MM.1S (cell line): Measurements from ENCODE around the gene DNAJB6.

Experiments used
- DNase-seq: peaks from one replicate; pipeline ENCODE4 v3.0.0-alpha.2; 2015
- H2AFZ ChIP-seq: fragments of 300-600 bp; sonication (generic); 2 replicates; pipeline ENCODE4 v1.6.0; 2016; ENCODE audit warnings: antibody characterized with exemption, low read length
- H3F3A ChIP-seq: fragments of 300-600 bp; sonication (generic); 2 replicates; pipeline ENCODE4 v1.6.1; 2016; ENCODE audit warnings: mild to moderate bottlenecking, antibody characterized with exemption, low read length, moderate library complexity, mixed read lengths; ENCODE audit not compliant: insufficient read depth
- H3K27ac ChIP-seq: fragments of 300-600 bp; sonication (generic); 2 replicates; pipeline ENCODE4 v1.5.1; 2016; ENCODE audit warnings: mild to moderate bottlenecking, low read length
- H3K27me3 ChIP-seq: fragments of 300-600 bp; sonication (generic); replicated peaks from 2 replicates; pipeline ENCODE4 v1.6.0; 2016; ENCODE audit warnings: low read length; ENCODE audit not compliant: insufficient read depth
- H3K36me3 ChIP-seq: fragments of 300-600 bp; sonication (generic); replicated peaks from 2 replicates; pipeline ENCODE4 v1.6.1; 2016; ENCODE audit warnings: mild to moderate bottlenecking, low read length, mixed read lengths; ENCODE audit not compliant: insufficient read depth
- H3K4me1 ChIP-seq: fragments of 300-600 bp; sonication (generic); 2 replicates; pipeline ENCODE4 v1.6.1; 2016; ENCODE audit warnings: low read length, mixed read lengths
- H3K4me2 ChIP-seq: fragments of 300-600 bp; sonication (generic); 2 replicates; pipeline ENCODE4 v1.6.0; 2016; ENCODE audit warnings: low read depth, low read length
- H3K4me3 ChIP-seq: fragments of 300-600 bp; sonication (generic); 2 replicates; pipeline ENCODE4 v1.5.1; 2016; ENCODE audit warnings: low read length, mixed read lengths
- H3K79me2 ChIP-seq: fragments of 300-600 bp; sonication (generic); 2 replicates; pipeline ENCODE4 v1.6.1; 2016; ENCODE audit warnings: mixed run types, low read length, mixed read lengths
- H3K9ac ChIP-seq: fragments of 300-600 bp; sonication (generic); 2 replicates; pipeline ENCODE4 v1.6.1; 2016; ENCODE audit warnings: low read length, mixed read lengths
- H3K9me2 ChIP-seq: fragments of 300-600 bp; sonication (generic); replicated peaks from 2 replicates; pipeline ENCODE4 v1.6.1; 2016; ENCODE audit warnings: mild to moderate bottlenecking, low read length, mixed read lengths; ENCODE audit not compliant: insufficient read depth
- H3K9me3 ChIP-seq: fragments of 300-600 bp; sonication (generic); replicated peaks from 2 replicates; pipeline ENCODE4 v1.6.1; 2016; ENCODE audit warnings: mild to moderate bottlenecking, low read length, mixed read lengths; ENCODE audit not compliant: insufficient read depth
- H4K20me1 ChIP-seq: fragments of 300-600 bp; sonication (generic); 2 replicates; pipeline ENCODE4 v1.6.1; 2016; ENCODE audit warnings: mild to moderate bottlenecking, low read length, moderate library complexity, mixed read lengths; ENCODE audit not compliant: insufficient read depth
- EZH2 ChIP-seq: fragments of 300-600 bp; sonication (generic); optimal IDR thresholded peaks from 2 replicates; pipeline ENCODE3; 2017; ENCODE audit warnings: low read depth, mild to moderate bottlenecking, antibody characterized with exemption, low read length, mixed read lengths
- EZH2phosphoT487 ChIP-seq: fragments of 300-600 bp; sonication (generic); IDR thresholded peaks from 2 replicates; pipeline ENCODE4 v1.6.1; 2018; ENCODE audit warnings: antibody characterized with exemption, low read length
- TF ChIP-seq, protein P1 (sequence below): fragments of 300-600 bp; sonication (generic); IDR thresholded peaks from 2 replicates; pipeline ENCODE4 v1.5.1; 2016; ENCODE audit warnings: antibody characterized with exemption, low read length, mixed read lengths

Gene DNAJB6

DNA sequence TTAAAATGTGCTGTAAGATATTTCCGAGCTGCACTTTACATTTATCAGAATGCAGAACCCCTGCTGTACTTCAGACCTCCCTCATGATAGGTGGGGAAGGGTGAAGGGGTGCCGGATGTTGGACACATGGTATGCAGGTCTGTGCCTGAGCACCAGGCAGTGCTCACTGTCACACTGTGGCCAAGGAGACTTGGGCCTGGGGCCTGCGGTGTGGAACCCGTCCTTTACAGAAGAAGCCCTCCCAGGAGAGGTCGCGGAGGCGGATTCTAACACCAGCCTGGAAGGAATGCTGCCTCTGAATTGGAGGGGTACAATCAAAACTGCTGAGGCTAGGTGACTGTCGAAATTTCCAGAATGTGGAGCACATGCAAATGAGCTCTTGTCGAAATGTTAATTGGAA is 34.5 kb downstream of the DNAJB6 start:
- Histone ChIP-seq H3K9me2 (no peaks in the 10 kb centered on the region), H3K9ac (no peak overlapping the region), H3K36me3 (peaks cover 47% of the 10 kb centered on the region), H3F3A (no peaks in the 10 kb centered on the region), H2AFZ (no peak overlapping the region), H3K27ac (no peak overlapping the region), H3K79me2 (peaks cover 85% of the 10 kb centered on the region), H4K20me1 (peaks cover 9% of the 10 kb centered on the region; the same call in 1 of the 2 replicates), H3K27me3 (no peaks in the 10 kb centered on the region), H3K9me3 (no peaks in the 10 kb centered on the region), H3K4me2 (no peak overlapping the region), H3K4me3 (no peak overlapping the region), H3K4me1 (no peaks in the 10 kb centered on the region)
- DNase-seq, result no peak
- no peak for TF ChIP-seq EZH2
- TF ChIP-seq, protein P1, sequence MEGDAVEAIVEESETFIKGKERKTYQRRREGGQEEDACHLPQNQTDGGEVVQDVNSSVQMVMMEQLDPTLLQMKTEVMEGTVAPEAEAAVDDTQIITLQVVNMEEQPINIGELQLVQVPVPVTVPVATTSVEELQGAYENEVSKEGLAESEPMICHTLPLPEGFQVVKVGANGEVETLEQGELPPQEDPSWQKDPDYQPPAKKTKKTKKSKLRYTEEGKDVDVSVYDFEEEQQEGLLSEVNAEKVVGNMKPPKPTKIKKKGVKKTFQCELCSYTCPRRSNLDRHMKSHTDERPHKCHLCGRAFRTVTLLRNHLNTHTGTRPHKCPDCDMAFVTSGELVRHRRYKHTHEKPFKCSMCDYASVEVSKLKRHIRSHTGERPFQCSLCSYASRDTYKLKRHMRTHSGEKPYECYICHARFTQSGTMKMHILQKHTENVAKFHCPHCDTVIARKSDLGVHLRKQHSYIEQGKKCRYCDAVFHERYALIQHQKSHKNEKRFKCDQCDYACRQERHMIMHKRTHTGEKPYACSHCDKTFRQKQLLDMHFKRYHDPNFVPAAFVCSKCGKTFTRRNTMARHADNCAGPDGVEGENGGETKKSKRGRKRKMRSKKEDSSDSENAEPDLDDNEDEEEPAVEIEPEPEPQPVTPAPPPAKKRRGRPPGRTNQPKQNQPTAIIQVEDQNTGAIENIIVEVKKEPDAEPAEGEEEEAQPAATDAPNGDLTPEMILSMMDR, result no peak
- TF ChIP-seq EZH2phosphoT487, result no peak

DNA sequence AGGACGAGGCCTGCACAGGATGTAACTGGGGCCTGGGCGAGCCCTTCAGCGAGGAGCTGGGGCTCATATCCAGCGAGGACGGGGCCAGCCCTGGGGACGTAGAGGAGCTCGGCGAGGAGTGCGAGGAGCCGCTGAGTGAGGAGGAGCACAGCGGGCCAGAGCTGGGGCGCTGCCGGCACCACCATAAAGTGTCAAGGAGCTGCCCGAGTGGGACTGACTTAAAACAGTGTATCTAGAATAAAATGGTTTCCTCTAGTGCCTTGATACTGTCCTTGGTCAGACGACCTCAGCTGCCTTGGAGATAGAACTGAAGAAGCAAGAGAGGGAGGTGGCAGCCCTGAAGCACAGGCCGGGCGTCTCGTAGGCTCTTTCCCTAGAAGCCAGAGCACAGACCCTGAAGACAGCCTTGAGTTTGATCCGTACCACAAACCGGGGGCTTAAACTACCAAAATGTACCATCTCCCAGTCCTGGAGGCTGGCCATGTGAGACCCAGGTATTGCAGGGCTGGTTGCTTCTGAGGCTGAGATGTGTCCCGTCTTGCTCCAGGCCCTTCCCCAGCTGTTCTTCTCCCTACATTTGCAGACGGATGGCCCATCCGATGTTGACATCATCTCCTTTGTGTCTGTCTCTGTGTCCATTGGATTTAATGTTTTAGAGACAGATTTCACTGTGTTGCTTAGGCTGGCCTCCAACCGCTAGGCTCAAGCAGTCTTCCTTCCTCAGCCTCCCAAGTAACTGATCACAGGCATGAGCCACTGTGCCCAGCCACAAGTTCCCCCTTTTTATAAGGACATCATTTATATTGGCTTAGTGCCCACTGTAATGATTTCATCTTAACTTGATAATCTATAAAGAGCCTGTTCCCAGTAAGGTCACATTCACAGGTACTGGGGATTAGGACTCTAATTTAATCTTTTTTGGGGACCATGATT is 35.8 kb downstream of the DNAJB6 start:
- Histone ChIP-seq H2AFZ (no peak overlapping the region), H3K36me3 (peaks cover 37% of the 10 kb centered on the region), H3K79me2 (peaks cover 85% of the 10 kb centered on the region), H3K9me3 (no peaks in the 10 kb centered on the region), H3K27me3 (no peaks in the 10 kb centered on the region), H3K4me1 (no peaks in the 10 kb centered on the region), H4K20me1 (peaks cover 11% of the 10 kb centered on the region; the same call in 1 of the 2 replicates), H3F3A (no peaks in the 10 kb centered on the region), H3K4me2 (no peak overlapping the region), H3K4me3 (no peak overlapping the region), H3K9ac (no peak overlapping the region), H3K27ac (no peak overlapping the region), H3K9me2 (no peaks in the 10 kb centered on the region)
- TF ChIP-seq, protein P1, result no peak
- no peak for TF ChIP-seq EZH2
- no peak for DNase-seq

GRCh38 chr7:157373493-157373892 is 36.7 kb downstream of the DNAJB6 start:
- no peaks in the 10 kb centered on the region for H3K27me3 ChIP-seq
- no peak overlapping the region for H3K9ac ChIP-seq
- H3F3A ChIP-seq, result no peaks in the 10 kb centered on the region
- H2AFZ ChIP-seq, result no peak overlapping the region
- H3K4me1 ChIP-seq, result no peaks in the 10 kb centered on the region
- no peak overlapping the region for H3K4me3 ChIP-seq
- TF ChIP-seq EZH2 (no peak), EZH2phosphoT487 (no peak)
- TF ChIP-seq, protein P1, result no peak
- H3K36me3 ChIP-seq, result peaks cover 29% of the 10 kb centered on the region
- no peaks in the 10 kb centered on the region for H3K9me2 ChIP-seq
- no peaks in the 10 kb centered on the region for H3K9me3 ChIP-seq
- no peak overlapping the region for H3K27ac ChIP-seq
- H3K4me2 ChIP-seq, result no peak overlapping the region
- peaks cover 91% of the 10 kb centered on the region for H3K79me2 ChIP-seq
- peaks cover 20% of the 10 kb centered on the region; the same call in 1 of the 2 replicates for H4K20me1 ChIP-seq
- no peak for DNase-seq
